Endodermal cell (in vitro differentiated cells): Measurements from ENCODE around the gene FYCO1. TPM values are rescaled to one million over a fixed set of nuclear protein-coding genes. Genes with fewer than 3 reads are reported as not detected.

ENCODE experiments used
- DNase-seq: peaks from one replicate; pipeline ENCODE4 v3.0.0-alpha.2; 2017
- H3K27ac ChIP-seq: 2 replicates; pipeline ENCODE4 v1.5.1; 2013; ENCODE audit warnings: mild to moderate bottlenecking, low read depth, low read length, moderate library complexity
- H3K27me3 ChIP-seq: 2 replicates; pipeline ENCODE4 v1.6.1; 2013; ENCODE audit warnings: mild to moderate bottlenecking, low read length, moderate library complexity; ENCODE audit not compliant: insufficient read depth, control insufficient read depth, poor library complexity, severe bottlenecking
- H3K36me3 ChIP-seq: 2 replicates; pipeline ENCODE4 v1.7.0; 2013; ENCODE audit warnings: mild to moderate bottlenecking, low read length, moderate library complexity; ENCODE audit not compliant: control insufficient read depth, insufficient read depth
- H3K4me1 ChIP-seq: one replicate; pipeline ENCODE4 v1.7.0; 2013; ENCODE audit warnings: low read length; ENCODE audit not compliant: control insufficient read depth, insufficient read depth
- H3K4me3 ChIP-seq: 2 replicates; pipeline ENCODE4 v1.5.1; 2013; ENCODE audit warnings: mild to moderate bottlenecking, low read length, moderate library complexity
- H3K9ac ChIP-seq: 2 replicates; pipeline ENCODE4 v1.6.1; 2013; ENCODE audit warnings: mild to moderate bottlenecking, low read length, moderate library complexity; ENCODE audit not compliant: poor library complexity, severe bottlenecking; ENCODE audit errors: extremely low read depth
- H3K9me3 ChIP-seq: 2 replicates; pipeline ENCODE4 v1.6.1; 2013; ENCODE audit warnings: mild to moderate bottlenecking, low read length, moderate library complexity; ENCODE audit not compliant: control insufficient read depth
- H3K27ac Mint-ChIP-seq: 2 replicates; pipeline ENCODE4 v1.8.0; 2020; ENCODE audit warnings: mixed read lengths
- H3K27me3 Mint-ChIP-seq: 2 replicates; pipeline ENCODE4 v1.8.0; 2021; ENCODE audit warnings: mild to moderate bottlenecking, mixed read lengths; ENCODE audit not compliant: insufficient read depth
- H3K36me3 Mint-ChIP-seq: 2 replicates; pipeline ENCODE4 v1.8.0; 2020; ENCODE audit warnings: low read depth, mixed read lengths
- H3K4me1 Mint-ChIP-seq: 2 replicates; pipeline ENCODE4 v1.8.0; 2020; ENCODE audit warnings: mixed read lengths
- H3K4me3 Mint-ChIP-seq: 2 replicates; pipeline ENCODE4 v1.8.0; 2020; ENCODE audit warnings: mild to moderate bottlenecking, moderate library complexity, mixed read lengths
- H3K9me3 Mint-ChIP-seq: 2 replicates; pipeline ENCODE4 v1.8.0; 2020; ENCODE audit warnings: mild to moderate bottlenecking, mixed read lengths
- WGBS, 2 experiments: methylation state at CpG; one replicate each; pipeline versions ENCODE4 v1.1.5 to v1.1.7; 2013; ENCODE audit warnings: missing lambda C conversion rate in 2 of 2, mixed read lengths in 1 of 2; ENCODE audit not compliant: insufficient coverage in 1 of 2, insufficient read length in 1 of 2; 5-methylcytosine and 5-hydroxymethylcytosine counted together
- total RNA-seq, 2 donors: library from RNA; stranded (reverse); fragmentation: NEBNext Ultra II Directional in 1 of 2; extraction: Animal tissue kit (Norgen Biotek cat#: 25700) in 1 of 2; gene quantifications; 2 replicates in 1 of 2; 3 replicates in 1 of 2; pipeline ENCODE4 v1.2.1, GENCODE V29; 2021
- TF ChIP-seq, protein P1 (sequence below): fragments of 200-600 bp; sonication (generic); conservative IDR thresholded peaks from 2 replicates; pipeline ENCODE4 v1.5.0; 2021; ENCODE audit warnings: antibody characterized with exemption, mild to moderate bottlenecking

Gene FYCO1
- total RNA-seq, 2 donors from 2014 or later, result 11.3 to 11.8 TPM

DNA sequence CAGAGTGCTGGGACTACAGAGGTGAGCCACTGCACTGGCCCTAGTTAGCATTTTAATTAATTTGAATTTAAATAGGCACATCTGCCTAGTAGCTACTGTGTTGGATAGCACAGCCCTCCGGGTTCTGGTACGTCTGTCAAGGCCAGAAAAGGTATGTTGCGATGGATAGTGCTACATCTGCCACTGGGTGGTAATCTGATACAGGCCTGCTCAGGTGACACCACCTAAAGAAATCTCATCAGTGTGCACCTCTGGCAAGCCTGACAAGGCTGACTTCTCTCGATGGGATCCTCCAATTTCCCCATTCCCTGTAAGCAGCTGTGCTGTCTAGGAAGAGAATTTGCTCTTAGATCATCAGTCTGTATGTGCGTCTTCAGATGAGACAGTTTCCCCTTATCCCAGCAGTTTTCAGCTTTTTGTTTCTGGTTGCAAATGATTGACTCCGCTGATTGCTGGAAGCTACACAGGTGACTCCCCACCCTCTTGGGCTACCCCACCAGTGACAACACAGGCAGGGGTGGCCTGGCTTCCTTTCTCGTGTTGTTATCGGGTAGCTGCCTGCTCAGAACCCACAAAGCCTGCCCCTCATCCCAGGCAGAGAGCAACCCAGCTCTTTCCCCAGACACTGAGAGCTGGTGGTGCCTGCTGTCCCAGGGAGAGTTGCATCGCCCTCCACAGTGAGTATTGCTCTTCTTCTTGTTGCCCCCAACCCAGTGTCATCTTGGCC lies 109.5 kb downstream of the FYCO1 start, which contains the start of gene CCR9:
Gene CCR9 (plus strand): TSS at position 565 of the 727 bp plus-strand sequence. CDS start 8,391 bp downstream, outside the sequence.
- no peaks in the 10 kb centered on the region for H3K9me3 Mint-ChIP-seq
- H3K9me3 ChIP-seq, result no peaks in the 10 kb centered on the region
- H3K4me3 Mint-ChIP-seq, result no peak within 1 kb of the TSS
- no peak within 1 kb of the TSS for H3K9ac ChIP-seq
- H3K4me3 ChIP-seq, result no peak within 1 kb of the TSS
- TF ChIP-seq, protein P1, sequence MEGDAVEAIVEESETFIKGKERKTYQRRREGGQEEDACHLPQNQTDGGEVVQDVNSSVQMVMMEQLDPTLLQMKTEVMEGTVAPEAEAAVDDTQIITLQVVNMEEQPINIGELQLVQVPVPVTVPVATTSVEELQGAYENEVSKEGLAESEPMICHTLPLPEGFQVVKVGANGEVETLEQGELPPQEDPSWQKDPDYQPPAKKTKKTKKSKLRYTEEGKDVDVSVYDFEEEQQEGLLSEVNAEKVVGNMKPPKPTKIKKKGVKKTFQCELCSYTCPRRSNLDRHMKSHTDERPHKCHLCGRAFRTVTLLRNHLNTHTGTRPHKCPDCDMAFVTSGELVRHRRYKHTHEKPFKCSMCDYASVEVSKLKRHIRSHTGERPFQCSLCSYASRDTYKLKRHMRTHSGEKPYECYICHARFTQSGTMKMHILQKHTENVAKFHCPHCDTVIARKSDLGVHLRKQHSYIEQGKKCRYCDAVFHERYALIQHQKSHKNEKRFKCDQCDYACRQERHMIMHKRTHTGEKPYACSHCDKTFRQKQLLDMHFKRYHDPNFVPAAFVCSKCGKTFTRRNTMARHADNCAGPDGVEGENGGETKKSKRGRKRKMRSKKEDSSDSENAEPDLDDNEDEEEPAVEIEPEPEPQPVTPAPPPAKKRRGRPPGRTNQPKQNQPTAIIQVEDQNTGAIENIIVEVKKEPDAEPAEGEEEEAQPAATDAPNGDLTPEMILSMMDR, result no peak
- H3K27me3 Mint-ChIP-seq, result peaks cover 16% of the 10 kb centered on the region
- H3K4me1 ChIP-seq, result no peaks in the 10 kb centered on the region
- no peak for DNase-seq
- H3K27ac ChIP-seq, result no peak within 1 kb of the TSS
- no peak within 1 kb of the TSS for H3K27ac Mint-ChIP-seq
- H3K4me1 Mint-ChIP-seq, result no peaks in the 10 kb centered on the region
- H3K36me3 Mint-ChIP-seq, result no peaks in the 10 kb centered on the region
- 91 to 97% methylated on average over 8 to 9 of the region's 9 CpGs for WGBS, 2 experiments
- H3K36me3 ChIP-seq, result no peaks in the 10 kb centered on the region
- H3K27me3 ChIP-seq, result peaks cover 32% of the 10 kb centered on the region

DNA sequence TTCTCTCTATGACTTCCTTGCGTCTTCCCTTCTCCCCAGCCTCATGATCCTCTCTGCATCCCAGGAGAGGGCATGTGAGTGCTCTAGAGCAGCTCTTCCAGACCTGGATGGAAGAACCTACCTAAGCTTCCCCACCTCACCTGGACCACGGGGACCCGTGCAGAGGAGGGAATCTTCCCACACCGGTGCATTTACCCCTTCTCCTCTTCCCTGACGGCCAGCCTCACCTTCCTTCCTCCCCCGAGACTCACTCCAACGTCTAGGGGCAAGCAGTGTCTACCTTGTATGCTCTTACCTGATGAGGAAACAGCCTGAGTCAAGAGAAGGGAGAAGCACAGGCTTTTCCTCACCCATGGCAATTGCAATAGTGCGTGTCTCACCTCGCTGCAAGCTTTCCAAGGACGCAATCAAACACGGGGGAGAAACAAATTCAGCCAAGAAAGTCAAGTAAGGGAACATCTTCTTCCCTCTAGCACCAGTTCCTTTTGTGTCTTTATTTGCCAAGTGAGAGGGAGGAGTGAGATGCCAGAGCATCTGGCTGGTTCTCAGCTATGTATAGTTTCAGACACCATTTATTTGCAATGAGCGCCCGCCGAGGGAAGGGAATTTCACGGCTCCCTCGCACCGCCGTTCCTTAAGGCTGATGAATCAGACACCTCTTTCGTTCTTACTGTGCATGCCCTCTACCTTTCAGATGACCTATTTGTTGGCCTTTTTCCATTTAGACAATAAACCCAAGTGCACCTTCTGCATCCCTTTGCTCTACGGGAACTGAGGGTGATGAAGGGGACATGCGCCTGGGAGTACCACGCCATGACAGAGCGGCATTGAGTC lies 111.0 kb downstream of the FYCO1 start:
- WGBS, 2 experiments, result 92 to 93% methylated on average over 17 to 23 of the region's 23 CpGs
- H3K9me3 Mint-ChIP-seq, result no peaks in the 10 kb centered on the region

More for the DNA sequence above, 111.0 kb downstream of the FYCO1 start:
- Histone ChIP-seq H3K9me3 (no peaks in the 10 kb centered on the region), H3K4me3 (no peak overlapping the region), H3K9ac (no peak overlapping the region), H3K27ac (no peak overlapping the region), H3K27me3 (peaks cover 33% of the 10 kb centered on the region), H3K4me1 (no peaks in the 10 kb centered on the region), H3K36me3 (no peaks in the 10 kb centered on the region)
- H3K4me3 Mint-ChIP-seq, result no peak overlapping the region
- no peak for DNase-seq
- TF ChIP-seq, protein P1, result no peak
- peaks cover 17% of the 10 kb centered on the region for H3K27me3 Mint-ChIP-seq
- no peak overlapping the region for H3K27ac Mint-ChIP-seq
- no peaks in the 10 kb centered on the region for H3K36me3 Mint-ChIP-seq
- H3K4me1 Mint-ChIP-seq, result no peaks in the 10 kb centered on the region
